HepG2 (cell line): ENCODE data around the gene ENPP7. TPM values are rescaled to one million over a fixed set of nuclear protein-coding genes. Genes with fewer than 3 reads are reported as not detected.

Experiments used
- ATRX ChIP-seq: sonication (generic); formaldehyde crosslinking; IDR thresholded peaks from 2 replicates; pipeline ENCODE4 v1.4.0; 2020; ENCODE audit warnings: missing genetic modification reagents, borderline replicate concordance
- BCL6 ChIP-seq: IDR thresholded peaks from 2 replicates; pipeline ENCODE4 v1.6.1; 2016; ENCODE audit warnings: missing genetic modification reagents, missing compliant biosample characterization
- MXI1 ChIP-seq: IDR thresholded peaks from 3 replicates; pipeline ENCODE4 v1.6.1; 2012; ENCODE audit warnings: low read depth, low read length, inconsistent platforms, borderline replicate concordance
- SIN3B ChIP-seq: fragments of 150-350 bp; IDR thresholded peaks from 2 replicates; pipeline ENCODE4 v1.6.1; 2014; ENCODE audit warnings: low read length
- SRY ChIP-seq: sonication (generic); formaldehyde crosslinking; IDR thresholded peaks from 2 replicates; pipeline ENCODE4 v1.8.0; 2022; ENCODE audit warnings: mild to moderate bottlenecking, missing genetic modification reagents
- TBP ChIP-seq: sonication (generic); formaldehyde crosslinking; IDR thresholded peaks from 2 replicates; pipeline ENCODE4 v1.5.0; 2020; ENCODE audit warnings: missing genetic modification reagents
- TBX3 ChIP-seq: fragments of 450-650 bp; IDR thresholded peaks from 2 replicates; pipeline ENCODE4 v1.6.1; 2017; ENCODE audit warnings: antibody characterized with exemption, mild to moderate bottlenecking, inconsistent platforms, borderline replicate concordance
- TFAP4 ChIP-seq: sonication (generic); IDR thresholded peaks from 2 replicates; pipeline ENCODE4 v1.6.1; 2016; ENCODE audit warnings: low read depth, borderline replicate concordance
- ZFP36L2 ChIP-seq: sonication (generic); formaldehyde crosslinking; IDR thresholded peaks from 2 replicates; pipeline ENCODE4 v1.4.0; 2020; ENCODE audit warnings: missing genetic modification reagents
- ZNF574 ChIP-seq: sonication (generic); formaldehyde crosslinking; IDR thresholded peaks from 2 replicates; pipeline ENCODE4 v1.4.0; 2020; ENCODE audit warnings: missing genetic modification reagents
- ZNF782 ChIP-seq: sonication (generic); formaldehyde crosslinking; IDR thresholded peaks from 2 replicates; pipeline ENCODE4 v1.4.0; 2020; ENCODE audit warnings: missing genetic modification reagents, mild to moderate bottlenecking, borderline replicate concordance
- polyA plus RNA-seq, 8 experiments: library from polyadenylated mRNA; depleted of rRNA in 3 of 8; stranded (reverse) in 7 of 8; unstranded in 1 of 8; fragments of >200 nt; fragmentation: Illumina TruSeq in 4 of 8; extraction: Trizol in 4 of 8; gene quantifications; 2 replicates each; pipeline versions ENCODE4 v1.2.1 to v1.2.3, GENCODE V29; 2011 to 2016; ENCODE audit warnings: low read depth in 4 of 8, missing spikeins in 1 of 8, mixed read lengths in 1 of 8; ENCODE audit not compliant: insufficient read depth in 1 of 8
- total RNA-seq, 5 experiments: library from RNA; depleted of rRNA; stranded (reverse); fragments of >200 nt; fragmentation: Illumina TruSeq; extraction: Trizol; gene quantifications; 2 replicates each; pipeline ENCODE4 v1.2.3, GENCODE V29; 2016; ENCODE audit warnings: low read depth in 1 of 5
- TF ChIP-seq, protein P1 (sequence below): sonication (generic); formaldehyde crosslinking; IDR thresholded peaks from 2 replicates; pipeline ENCODE4 v1.4.0; 2020; ENCODE audit warnings: mild to moderate bottlenecking, low read depth, missing genetic modification reagents
- TF ChIP-seq, protein P2 (sequence below): sonication (generic); formaldehyde crosslinking; conservative IDR thresholded peaks from 2 replicates; pipeline ENCODE4 v1.8.0; 2022; ENCODE audit warnings: low read depth, missing genetic modification reagents
- TF ChIP-seq, protein P3 (sequence below): sonication (generic); formaldehyde crosslinking; IDR thresholded peaks from 2 replicates; pipeline ENCODE4 v1.5.0; 2020; ENCODE audit warnings: missing genetic modification reagents
- TF ChIP-seq, protein P4 (sequence below): sonication (generic); formaldehyde crosslinking; IDR thresholded peaks from 2 replicates; pipeline ENCODE4 v1.8.0; 2022; ENCODE audit warnings: mild to moderate bottlenecking, missing genetic modification reagents
- TF ChIP-seq, protein P5 (sequence below): sonication (generic); formaldehyde crosslinking; IDR thresholded peaks from 2 replicates; pipeline ENCODE4 v1.4.0; 2020; ENCODE audit warnings: mild to moderate bottlenecking, missing genetic modification reagents

The ENPP7 gene
- total and polyA plus RNA-seq, 2 of the 13 experiments (the other 11 are each of a cell fraction or from before 2014, with no cell fraction given): 1.1 to 2.2 TPM

DNA sequence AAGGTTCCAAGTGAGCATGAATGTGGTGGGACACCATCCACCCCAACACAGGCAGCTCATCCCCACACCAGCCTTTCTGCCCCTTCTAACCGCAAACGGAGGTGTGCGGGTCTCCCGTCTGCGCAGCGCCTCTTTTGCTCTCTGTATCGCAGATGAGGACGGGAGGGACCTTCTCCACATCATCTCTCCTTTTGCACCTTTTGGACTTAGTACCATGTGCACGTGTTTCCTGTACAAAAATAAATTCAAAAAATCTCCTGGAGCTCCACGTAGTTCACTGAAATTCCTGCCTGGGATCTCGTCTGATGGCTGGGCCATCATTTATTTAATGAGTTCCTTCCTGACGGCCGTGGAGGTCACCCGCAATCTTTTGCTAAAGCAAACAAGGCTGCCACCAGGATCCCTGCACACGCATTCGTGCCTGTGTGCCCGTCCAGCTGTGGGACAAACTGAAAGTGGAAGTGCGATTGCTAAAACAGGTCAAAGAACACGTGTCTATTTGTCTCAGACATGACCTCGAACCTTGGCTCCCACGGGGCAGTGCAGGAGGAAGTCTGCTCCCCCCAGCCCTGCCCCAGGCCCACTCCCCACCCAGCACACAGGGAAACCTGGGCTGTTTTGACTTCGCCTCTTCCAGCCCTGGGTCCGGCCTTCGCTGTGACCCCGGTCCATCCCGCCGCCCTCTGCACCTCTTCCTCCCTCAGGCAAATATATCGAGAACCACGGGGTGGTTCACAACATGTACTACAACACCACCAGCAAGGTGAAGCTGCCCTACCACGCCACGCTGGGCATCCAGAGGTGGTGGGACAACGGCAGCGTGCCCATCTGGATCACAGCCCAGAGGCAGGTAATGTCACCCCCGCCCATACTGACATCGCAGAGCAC is 2.3 kb downstream of the ENPP7 start (continued):
- TF ChIP-seq, protein P1, sequence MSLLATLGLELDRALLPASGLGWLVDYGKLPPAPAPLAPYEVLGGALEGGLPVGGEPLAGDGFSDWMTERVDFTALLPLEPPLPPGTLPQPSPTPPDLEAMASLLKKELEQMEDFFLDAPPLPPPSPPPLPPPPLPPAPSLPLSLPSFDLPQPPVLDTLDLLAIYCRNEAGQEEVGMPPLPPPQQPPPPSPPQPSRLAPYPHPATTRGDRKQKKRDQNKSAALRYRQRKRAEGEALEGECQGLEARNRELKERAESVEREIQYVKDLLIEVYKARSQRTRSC (CRISPR knock-in tag): no peak
- TF ChIP-seq TFAP4 (peak; percentile 86; the same call in 1 of the 2 replicates), ATRX (CRISPR knock-in tag) (no peak), TBP (CRISPR knock-in tag) (no peak), ZFP36L2 (CRISPR knock-in tag) (no peak), TBX3 (no peak), ZNF574 (CRISPR knock-in tag) (peak; percentile 53), ZNF782 (no peak), MXI1 (peak; percentile 68; the same call in 2 of the 3 replicates), SRY (CRISPR knock-in tag) (no peak), SIN3B (no peak), BCL6 (CRISPR knock-in tag) (peak; percentile 60; the same call in 1 of the 2 replicates)
- TF ChIP-seq, protein P2, sequence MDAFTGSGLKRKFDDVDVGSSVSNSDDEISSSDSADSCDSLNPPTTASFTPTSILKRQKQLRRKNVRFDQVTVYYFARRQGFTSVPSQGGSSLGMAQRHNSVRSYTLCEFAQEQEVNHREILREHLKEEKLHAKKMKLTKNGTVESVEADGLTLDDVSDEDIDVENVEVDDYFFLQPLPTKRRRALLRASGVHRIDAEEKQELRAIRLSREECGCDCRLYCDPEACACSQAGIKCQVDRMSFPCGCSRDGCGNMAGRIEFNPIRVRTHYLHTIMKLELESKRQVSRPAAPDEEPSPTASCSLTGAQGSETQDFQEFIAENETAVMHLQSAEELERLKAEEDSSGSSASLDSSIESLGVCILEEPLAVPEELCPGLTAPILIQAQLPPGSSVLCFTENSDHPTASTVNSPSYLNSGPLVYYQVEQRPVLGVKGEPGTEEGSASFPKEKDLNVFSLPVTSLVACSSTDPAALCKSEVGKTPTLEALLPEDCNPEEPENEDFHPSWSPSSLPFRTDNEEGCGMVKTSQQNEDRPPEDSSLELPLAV (CRISPR knock-in tag): no peak
- TF ChIP-seq, protein P3, sequence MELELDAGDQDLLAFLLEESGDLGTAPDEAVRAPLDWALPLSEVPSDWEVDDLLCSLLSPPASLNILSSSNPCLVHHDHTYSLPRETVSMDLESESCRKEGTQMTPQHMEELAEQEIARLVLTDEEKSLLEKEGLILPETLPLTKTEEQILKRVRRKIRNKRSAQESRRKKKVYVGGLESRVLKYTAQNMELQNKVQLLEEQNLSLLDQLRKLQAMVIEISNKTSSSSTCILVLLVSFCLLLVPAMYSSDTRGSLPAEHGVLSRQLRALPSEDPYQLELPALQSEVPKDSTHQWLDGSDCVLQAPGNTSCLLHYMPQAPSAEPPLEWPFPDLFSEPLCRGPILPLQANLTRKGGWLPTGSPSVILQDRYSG (CRISPR knock-in tag): no peak
- TF ChIP-seq, protein P4, sequence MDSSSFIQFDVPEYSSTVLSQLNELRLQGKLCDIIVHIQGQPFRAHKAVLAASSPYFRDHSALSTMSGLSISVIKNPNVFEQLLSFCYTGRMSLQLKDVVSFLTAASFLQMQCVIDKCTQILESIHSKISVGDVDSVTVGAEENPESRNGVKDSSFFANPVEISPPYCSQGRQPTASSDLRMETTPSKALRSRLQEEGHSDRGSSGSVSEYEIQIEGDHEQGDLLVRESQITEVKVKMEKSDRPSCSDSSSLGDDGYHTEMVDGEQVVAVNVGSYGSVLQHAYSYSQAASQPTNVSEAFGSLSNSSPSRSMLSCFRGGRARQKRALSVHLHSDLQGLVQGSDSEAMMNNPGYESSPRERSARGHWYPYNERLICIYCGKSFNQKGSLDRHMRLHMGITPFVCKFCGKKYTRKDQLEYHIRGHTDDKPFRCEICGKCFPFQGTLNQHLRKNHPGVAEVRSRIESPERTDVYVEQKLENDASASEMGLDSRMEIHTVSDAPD (CRISPR knock-in tag): no peak
- TF ChIP-seq, protein P5, sequence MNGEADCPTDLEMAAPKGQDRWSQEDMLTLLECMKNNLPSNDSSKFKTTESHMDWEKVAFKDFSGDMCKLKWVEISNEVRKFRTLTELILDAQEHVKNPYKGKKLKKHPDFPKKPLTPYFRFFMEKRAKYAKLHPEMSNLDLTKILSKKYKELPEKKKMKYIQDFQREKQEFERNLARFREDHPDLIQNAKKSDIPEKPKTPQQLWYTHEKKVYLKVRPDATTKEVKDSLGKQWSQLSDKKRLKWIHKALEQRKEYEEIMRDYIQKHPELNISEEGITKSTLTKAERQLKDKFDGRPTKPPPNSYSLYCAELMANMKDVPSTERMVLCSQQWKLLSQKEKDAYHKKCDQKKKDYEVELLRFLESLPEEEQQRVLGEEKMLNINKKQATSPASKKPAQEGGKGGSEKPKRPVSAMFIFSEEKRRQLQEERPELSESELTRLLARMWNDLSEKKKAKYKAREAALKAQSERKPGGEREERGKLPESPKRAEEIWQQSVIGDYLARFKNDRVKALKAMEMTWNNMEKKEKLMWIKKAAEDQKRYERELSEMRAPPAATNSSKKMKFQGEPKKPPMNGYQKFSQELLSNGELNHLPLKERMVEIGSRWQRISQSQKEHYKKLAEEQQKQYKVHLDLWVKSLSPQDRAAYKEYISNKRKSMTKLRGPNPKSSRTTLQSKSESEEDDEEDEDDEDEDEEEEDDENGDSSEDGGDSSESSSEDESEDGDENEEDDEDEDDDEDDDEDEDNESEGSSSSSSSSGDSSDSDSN (CRISPR knock-in tag): peak; percentile 30; the same call in 1 of the 2 replicates
